NCI-H2081 treated with DMSO at 0.1 percent for 48 hours (cell line): ENCODE data around the gene VWA5B2.

Experiments used
- DNase-seq: peaks from one replicate; lab custom pipeline; 2025; lab: John Stamatoyannopoulos, UW

VWA5B2 gene

GRCh38 chr3:184229394-184230080 is at the start of gene VWA5B2:
VWA5B2 (plus strand) TSS chr3:184229585; CDS start chr3:184230529, 944 bp downstream.
- peak; percentile 68 for DNase-seq

GRCh38 chr3:184180165-184180564 is 49.2 kb upstream of the VWA5B2 start:
- no peak for DNase-seq

GRCh38 chr3:184181596-184181995 is 47.8 kb upstream of the VWA5B2 start:
- DNase-seq = no peak

- no peak for DNase-seq
Observed at GRCh38 chr3:184183679-184184078, 45.7 kb upstream of the VWA5B2 start.

- DNase-seq = no peak
Observed at GRCh38 chr3:184184546-184185230, 44.7 kb upstream of the VWA5B2 start.

GRCh38 chr3:184185461-184186183 is 43.8 kb upstream of the VWA5B2 start:
- DNase-seq = peak; percentile 99

GRCh38 chr3:184186184-184186901 is 43.0 kb upstream of the VWA5B2 start, which contains the start of gene ABCF3:
ABCF3 (plus strand) TSS chr3:184186199; CDS start chr3:184186208, 9 bp downstream.
- DNase-seq = no peak

GRCh38 chr3:184186902-184187207 is 42.5 kb upstream of the VWA5B2 start:
- no peak for DNase-seq

- DNase-seq = no peak
Observed at GRCh38 chr3:184188080-184188479, 41.3 kb upstream of the VWA5B2 start.

- DNase-seq = no peak
Observed at GRCh38 chr3:184189421-184189820, 40.0 kb upstream of the VWA5B2 start.

GRCh38 chr3:184192889-184193288 is 36.5 kb upstream of the VWA5B2 start:
- DNase-seq = no peak

GRCh38 chr3:184193991-184194539 is 35.3 kb upstream of the VWA5B2 start:
- no peak for DNase-seq

- DNase-seq = no peak
Observed at GRCh38 chr3:184196536-184196935, 32.8 kb upstream of the VWA5B2 start.

- DNase-seq = no peak
Observed at GRCh38 chr3:184198509-184198908, 30.9 kb upstream of the VWA5B2 start.

- DNase-seq = no peak
Observed at GRCh38 chr3:184200825-184201224, 28.6 kb upstream of the VWA5B2 start.

- no peak for DNase-seq
Observed at GRCh38 chr3:184203526-184203925, 25.9 kb upstream of the VWA5B2 start.

GRCh38 chr3:184209146-184209923 is 20.1 kb upstream of the VWA5B2 start:
- DNase-seq = no peak

- DNase-seq = no peak
Observed at GRCh38 chr3:184211297-184211696, 18.1 kb upstream of the VWA5B2 start.

- no peak for DNase-seq
Observed at GRCh38 chr3:184211718-184212117, 17.7 kb upstream of the VWA5B2 start.

GRCh38 chr3:184218814-184219213 is 10.6 kb upstream of the VWA5B2 start:
- DNase-seq = no peak

GRCh38 chr3:184222521-184222920 is 6.9 kb upstream of the VWA5B2 start:
- no peak for DNase-seq
